ENCODE measurements around the gene GABRB2.

The GABRB2 gene

GRCh38 chr5:161387121-161387520 lies 159.4 kb downstream of the GABRB2 start:
- no peak overlapping the region for H3K4me3 ChIP-seq (ENCODE audit: control insufficient read depth, low read depth, low read length)
- DNase-seq (ENCODE audit: low read depth), result no peak
- TF ChIP-seq CTCF (IDR thresholded peaks at IDR 0.05; ENCODE audit: control insufficient read depth, insufficient read depth, low read depth, low read length, missing control alignments), result no peak

- no peak for DNase-seq (ENCODE audit: low read depth)
- no peak for TF ChIP-seq CTCF (IDR thresholded peaks at IDR 0.05; ENCODE audit: control insufficient read depth, insufficient read depth, low read depth, low read length, missing control alignments)
- no peak overlapping the region for H3K4me3 ChIP-seq (ENCODE audit: control insufficient read depth, low read depth, low read length)
These were observed 161.5 kb downstream of the GABRB2 start for GRCh38 chr5:161385027-161385426.

GRCh38 chr5:161382685-161383084 lies 163.8 kb downstream of the GABRB2 start:
- no peak for DNase-seq (ENCODE audit: low read depth)
- TF ChIP-seq CTCF (IDR thresholded peaks at IDR 0.05; ENCODE audit: control insufficient read depth, insufficient read depth, low read depth, low read length, missing control alignments), result no peak
- no peak overlapping the region for H3K4me3 ChIP-seq (ENCODE audit: control insufficient read depth, low read depth, low read length)

GRCh38 chr5:161380486-161380885 lies 166.0 kb downstream of the GABRB2 start:
- no peak overlapping the region for H3K4me3 ChIP-seq (ENCODE audit: control insufficient read depth, low read depth, low read length)
- TF ChIP-seq CTCF (IDR thresholded peaks at IDR 0.05; ENCODE audit: control insufficient read depth, insufficient read depth, low read depth, low read length, missing control alignments), result no peak
- DNase-seq (ENCODE audit: low read depth), result no peak

GRCh38 chr5:161378701-161379100 lies 167.8 kb downstream of the GABRB2 start:
- H3K4me3 ChIP-seq (ENCODE audit: control insufficient read depth, low read depth, low read length), result no peak overlapping the region
- TF ChIP-seq CTCF (IDR thresholded peaks at IDR 0.05; ENCODE audit: control insufficient read depth, insufficient read depth, low read depth, low read length, missing control alignments), result no peak
- DNase-seq (ENCODE audit: low read depth), result no peak

- no peak overlapping the region for H3K4me3 ChIP-seq (ENCODE audit: control insufficient read depth, low read depth, low read length)
- no peak for DNase-seq (ENCODE audit: low read depth)
- TF ChIP-seq CTCF (IDR thresholded peaks at IDR 0.05; ENCODE audit: control insufficient read depth, insufficient read depth, low read depth, low read length, missing control alignments), result no peak
These were observed 170.5 kb downstream of the GABRB2 start for GRCh38 chr5:161376034-161376433.

- no peak overlapping the region for H3K4me3 ChIP-seq (ENCODE audit: control insufficient read depth, low read depth, low read length)
- no peak for DNase-seq (ENCODE audit: low read depth)
- TF ChIP-seq CTCF (IDR thresholded peaks at IDR 0.05; ENCODE audit: control insufficient read depth, insufficient read depth, low read depth, low read length, missing control alignments), result no peak
These were observed 173.2 kb downstream of the GABRB2 start for GRCh38 chr5:161373345-161373707.
